Stimulated activated CD4-positive, alpha-beta T cell treated with anti-CD3 and anti-CD28 coated beads, TNF-alpha, amount 100 ng/mL, for 48 hours (primary cell): ENCODE data around the gene SCN1A.
"Not testable (repeated sequence)": the region's sequence is repeated elsewhere in the genome, so short reads cannot be mapped to it uniquely, and the experiment has no call there.

Experiments
- DNase-seq, 3 donors: peaks; one replicate each; pipeline ENCODE4 v3.0.0-alpha.2; 2020; ENCODE audit warnings: low read depth in 3 of 3

SCN1A gene

GRCh38 chr2:166127217-166128155 lies at the start of gene SCN1A:
Gene SCN1A (minus strand): TSS chr2:166128020. CDS start chr2:166073621, 54,399 bp downstream.
- DNase-seq: no peak

- DNase-seq: no peak
Observed at GRCh38 chr2:166173263-166173662, 45.4 kb upstream of the SCN1A start.

GRCh38 chr2:166171216-166171615 lies 43.4 kb upstream of the SCN1A start:
- DNase-seq: no peak

- DNase-seq: no peak
Observed at GRCh38 chr2:166170356-166170755, 42.5 kb upstream of the SCN1A start.

DNA sequence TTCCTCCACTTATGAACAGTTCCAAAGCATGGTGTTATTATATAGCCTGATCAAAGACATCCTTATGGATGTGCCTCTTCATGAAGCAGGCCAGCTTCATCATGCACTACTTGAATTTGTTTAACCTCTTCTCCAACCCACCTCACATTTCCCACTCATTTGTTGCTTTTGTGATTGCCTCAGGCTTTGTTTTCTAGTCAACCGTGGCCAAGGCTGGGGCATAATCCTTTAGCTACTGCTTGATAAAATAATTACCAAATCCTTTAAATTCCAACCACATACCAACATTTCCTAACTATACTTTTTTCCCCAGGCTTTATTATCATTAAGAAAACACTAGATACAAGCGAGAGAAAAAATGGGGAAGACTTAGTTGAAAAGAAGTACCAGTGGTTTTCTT lies 39.6 kb upstream of the SCN1A start:
- DNase-seq: no peak

GRCh38 chr2:166163775-166164174 lies 36.0 kb upstream of the SCN1A start:
- DNase-seq: no peak

- no peak for DNase-seq
Observed at GRCh38 chr2:166158546-166158945, 30.7 kb upstream of the SCN1A start.

DNA sequence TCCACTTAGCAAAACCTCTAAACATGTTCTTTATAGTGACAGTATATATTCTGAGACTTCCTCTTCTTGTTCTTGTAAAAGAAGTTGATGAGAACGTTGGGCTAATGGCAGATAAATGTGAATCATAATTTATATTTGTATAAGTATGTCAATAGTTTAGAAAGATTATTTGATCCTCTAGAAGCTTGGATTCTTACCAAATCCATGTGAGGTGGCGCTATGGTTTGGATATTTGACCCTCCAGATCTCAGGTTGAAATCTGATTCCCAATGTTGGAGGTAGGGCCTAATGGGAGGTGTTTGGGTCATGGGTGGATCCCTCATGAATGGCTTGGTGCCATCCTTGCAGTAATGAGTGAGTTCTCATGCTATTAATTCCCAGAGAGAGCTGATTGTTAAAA lies 29.8 kb upstream of the SCN1A start:
- DNase-seq: no peak

DNA sequence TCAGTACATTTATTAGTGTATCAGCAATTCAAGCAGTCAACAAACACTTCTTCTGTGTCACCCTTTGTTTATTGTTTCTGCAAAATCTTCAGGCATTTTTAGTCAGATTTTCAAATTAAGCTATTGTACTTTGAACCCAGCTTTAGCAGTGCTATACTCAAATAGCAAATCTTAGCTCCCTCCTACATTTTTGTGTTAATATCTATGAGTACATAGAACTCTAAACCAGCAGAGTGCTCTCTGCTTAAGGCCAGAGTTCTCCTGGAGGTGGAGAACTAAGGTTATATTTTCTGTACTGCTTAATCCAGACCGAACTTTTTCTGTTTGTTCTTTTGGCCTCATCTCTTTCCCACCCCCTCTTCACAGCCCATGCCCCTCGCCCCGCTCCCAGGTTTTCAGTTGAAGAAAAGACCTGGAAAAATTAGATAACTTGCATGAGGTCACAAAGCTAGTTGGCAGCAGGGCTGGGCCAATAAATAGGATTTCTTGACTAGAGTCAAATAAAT lies 29.2 kb upstream of the SCN1A start:
- DNase-seq: no peak

DNA sequence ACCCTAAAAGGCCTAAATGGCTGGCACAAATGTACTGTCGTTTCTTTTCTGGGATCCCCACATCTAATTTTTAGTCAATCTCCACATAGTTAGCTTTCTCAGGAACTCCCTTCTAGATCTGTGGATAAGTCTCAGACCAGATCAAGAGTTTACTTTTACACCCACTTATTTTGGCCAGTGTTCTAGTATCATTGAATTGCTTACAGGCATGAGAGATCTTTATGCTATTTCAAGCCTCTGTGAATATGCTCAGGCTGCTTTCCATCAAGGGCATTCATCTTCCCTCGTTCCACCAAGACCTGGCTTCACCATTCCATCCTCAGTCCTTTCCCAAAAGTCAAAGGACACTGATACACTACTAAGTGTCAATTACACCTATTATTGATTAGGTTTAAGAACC lies 27.8 kb upstream of the SCN1A start:
- no peak for DNase-seq

- no peak for DNase-seq
Observed at GRCh38 chr2:166154685-166155338, 27.0 kb upstream of the SCN1A start.

DNA sequence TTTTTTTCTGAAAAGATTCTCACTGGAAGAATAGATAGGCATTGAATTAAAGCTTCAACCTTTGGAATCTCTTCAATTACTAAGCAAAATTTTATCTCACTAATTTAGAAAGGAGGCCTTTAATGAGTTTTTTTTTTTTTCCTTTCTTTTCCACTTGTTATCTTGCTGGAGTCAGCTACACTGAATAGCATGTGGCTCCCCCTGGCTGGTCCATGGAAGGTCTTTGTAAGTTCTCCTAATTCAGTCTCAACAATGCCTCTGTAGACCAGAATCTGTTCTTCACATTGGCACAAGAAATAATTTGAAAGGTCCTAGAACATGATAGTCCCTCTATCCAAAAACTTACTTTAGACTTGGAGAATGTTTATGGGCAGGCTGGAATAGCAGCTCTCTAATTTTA lies 24.2 kb upstream of the SCN1A start:
- DNase-seq: no peak

DNA sequence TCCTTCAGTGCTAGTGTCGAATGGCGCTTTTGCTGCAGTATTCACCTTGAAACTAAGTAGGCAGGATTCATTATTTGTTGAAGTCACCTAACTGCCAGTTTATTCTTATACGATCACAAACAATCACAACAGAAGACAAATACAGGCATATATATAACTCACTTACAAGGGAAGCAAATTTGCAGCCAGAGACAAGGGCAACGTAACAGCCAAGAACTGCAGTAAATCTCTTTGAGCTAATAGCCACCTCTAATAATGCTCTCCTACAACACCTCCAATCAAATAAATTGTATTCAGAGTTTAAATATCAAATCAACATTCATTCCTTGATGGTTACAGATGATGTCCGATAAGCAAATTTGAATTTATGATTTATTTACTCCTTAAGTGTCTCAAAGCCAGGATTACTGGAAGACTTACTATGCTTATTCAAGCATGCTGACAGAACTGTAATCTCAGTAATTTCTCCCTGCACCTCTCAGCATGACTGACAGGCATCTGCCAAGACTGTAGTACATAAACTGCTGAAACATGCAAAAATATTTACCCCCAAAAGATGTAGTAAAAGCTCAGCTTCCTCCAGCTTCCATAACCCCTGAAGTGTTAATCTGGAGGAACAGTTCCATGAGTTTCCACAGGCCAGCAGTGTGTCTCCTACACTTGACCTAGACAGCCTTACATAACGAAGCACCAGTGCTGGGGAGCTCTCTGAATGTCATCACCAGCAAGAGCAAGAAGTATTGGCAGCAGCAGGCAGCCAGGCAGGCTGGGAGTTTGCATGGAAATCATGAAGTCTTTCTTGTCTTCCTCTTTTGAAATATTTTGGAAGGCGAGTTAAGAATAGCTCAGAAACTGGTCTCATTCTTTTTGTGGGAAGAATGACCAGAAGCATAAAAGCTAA lies 20.9 kb upstream of the SCN1A start:
- DNase-seq: no peak

GRCh38 chr2:166147883-166148282 lies 20.1 kb upstream of the SCN1A start:
- DNase-seq: no peak

DNA sequence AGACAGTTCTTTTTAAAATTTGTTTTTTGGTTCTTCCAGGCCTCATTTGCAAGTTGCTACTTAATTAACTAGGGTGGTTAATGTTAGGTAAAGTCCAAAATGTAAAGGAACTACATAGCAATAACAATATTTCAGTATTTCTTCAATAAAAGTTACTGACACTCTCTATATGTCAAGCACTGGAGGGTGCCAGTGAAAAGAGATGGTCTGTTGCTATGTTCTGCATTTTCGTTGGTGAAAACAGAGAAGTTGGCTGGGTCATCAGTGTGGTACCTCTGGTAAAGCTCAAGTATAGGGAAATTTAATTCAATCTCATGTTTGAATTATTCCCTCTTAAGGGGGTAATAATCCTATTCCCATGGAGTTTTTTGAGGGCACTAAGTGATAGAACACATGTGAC lies 16.3 kb upstream of the SCN1A start:
- no peak for DNase-seq

- no peak for DNase-seq
Observed at GRCh38 chr2:166140932-166141331, 13.1 kb upstream of the SCN1A start.

- DNase-seq: no peak
Observed at GRCh38 chr2:166140475-166140874, 12.7 kb upstream of the SCN1A start.

GRCh38 chr2:166139479-166139878 lies 11.7 kb upstream of the SCN1A start:
- DNase-seq: not testable (repeated sequence)

- DNase-seq: no peak
Observed at GRCh38 chr2:166138667-166139066, 10.8 kb upstream of the SCN1A start.

- DNase-seq: no peak
Observed at GRCh38 chr2:166138144-166138543, 10.3 kb upstream of the SCN1A start.

DNA sequence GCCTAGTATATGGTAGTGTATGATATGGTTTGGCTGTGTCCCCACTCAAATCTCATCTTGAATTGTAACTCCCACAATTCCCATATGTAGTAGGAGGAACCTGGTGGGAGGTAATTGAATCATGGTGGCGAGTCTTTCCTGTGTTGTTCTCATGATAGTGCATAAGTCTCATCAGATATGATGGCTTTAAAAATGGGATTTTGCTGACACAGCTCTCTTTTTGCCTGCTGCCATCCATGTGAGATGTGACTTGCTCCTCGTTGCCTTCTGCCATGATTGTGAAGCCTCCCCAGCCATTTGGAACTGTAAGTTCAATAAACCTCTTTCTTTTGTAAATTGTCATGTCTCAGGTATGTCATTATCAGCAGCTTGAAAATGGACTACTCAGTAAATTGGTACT lies 9.5 kb upstream of the SCN1A start:
- no peak for DNase-seq

DNA sequence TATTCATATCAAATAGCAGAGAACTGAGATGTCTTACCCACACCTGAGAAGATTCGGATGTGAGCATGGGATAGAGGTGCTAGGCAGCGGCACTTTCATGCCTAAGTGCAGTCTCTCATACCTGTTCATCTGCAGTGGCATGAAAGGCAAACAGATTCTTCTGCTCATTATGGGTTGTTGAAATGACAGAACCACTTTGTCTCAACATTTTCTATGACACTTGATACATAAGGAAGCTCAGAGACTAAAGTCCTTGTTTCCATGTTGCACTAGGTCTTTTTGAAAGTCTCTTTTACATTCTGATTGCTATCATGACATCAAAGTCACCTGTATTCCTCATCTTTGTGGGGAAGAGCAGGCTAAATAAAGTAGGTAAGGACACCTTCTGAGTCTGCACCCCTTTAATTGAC lies 8.0 kb upstream of the SCN1A start:
- no peak for DNase-seq
